Smooth muscle cell (in vitro differentiated cells): ENCODE measurements around the gene OSCAR. TPM values are rescaled to one million over a fixed set of nuclear protein-coding genes. Genes with fewer than 3 reads are reported as not detected.

Experiments
- DNase-seq: peaks from one replicate; lab custom pipeline; 2025; ENCODE audit not compliant: unreplicated experiment; lab: John Stamatoyannopoulos, UW
- H2AFZ ChIP-seq: fragments of 200-600 bp; sonication (generic); 2 replicates; pipeline ENCODE4 v1.6.0; 2016; ENCODE audit warnings: antibody characterized with exemption, low read depth, mild to moderate bottlenecking
- H3F3A ChIP-seq: fragments of 200-600 bp; sonication (generic); 2 replicates; pipeline ENCODE4 v1.6.0; 2017; ENCODE audit warnings: antibody characterized with exemption, low read depth
- H3K27ac ChIP-seq: fragments of 200-600 bp; sonication (generic); 2 replicates; pipeline ENCODE4 v1.5.1; 2016; ENCODE audit warnings: low read depth, mild to moderate bottlenecking
- H3K27me3 ChIP-seq: fragments of 200-600 bp; sonication (generic); 2 replicates; pipeline ENCODE4 v1.6.1; 2016; ENCODE audit warnings: low read depth, mild to moderate bottlenecking
- H3K36me3 ChIP-seq: fragments of 200-600 bp; sonication (generic); 2 replicates; pipeline ENCODE4 v1.5.1; 2016; ENCODE audit warnings: low read depth
- H3K4me1 ChIP-seq: fragments of 200-600 bp; sonication (generic); 2 replicates; pipeline ENCODE4 v1.5.1; 2016; ENCODE audit warnings: low read depth
- H3K4me2 ChIP-seq: fragments of 200-600 bp; sonication (generic); 2 replicates; pipeline ENCODE4 v1.6.0; 2016; ENCODE audit warnings: mild to moderate bottlenecking
- H3K4me3 ChIP-seq: fragments of 200-600 bp; sonication (generic); 2 replicates; pipeline ENCODE4 v1.5.1; 2016; ENCODE audit warnings: mild to moderate bottlenecking
- H3K79me2 ChIP-seq: fragments of 200-600 bp; sonication (generic); 2 replicates; pipeline ENCODE4 v1.6.0; 2016; ENCODE audit warnings: low read depth, mild to moderate bottlenecking
- H3K9ac ChIP-seq: fragments of 200-600 bp; sonication (generic); 2 replicates; pipeline ENCODE4 v1.6.0; 2016; ENCODE audit warnings: low read depth
- H3K9me3 ChIP-seq: fragments of 200-600 bp; sonication (generic); replicated peaks from 2 replicates; pipeline ENCODE4 v1.5.1; 2016; ENCODE audit warnings: low read depth
- H4K20me1 ChIP-seq: fragments of 200-600 bp; sonication (generic); 2 replicates; pipeline ENCODE4 v1.6.0; 2016; ENCODE audit warnings: low read depth
- CTCF ChIP-seq: fragments of 200-600 bp; sonication (generic); IDR thresholded peaks from 2 replicates; pipeline ENCODE4 v1.5.1; 2017; ENCODE audit warnings: borderline replicate concordance, mild to moderate bottlenecking, antibody characterized with exemption; ENCODE audit not compliant: insufficient read depth, poor library complexity, severe bottlenecking
- WGBS: methylation state at CpG from one replicate; pipeline ENCODE4 v1.1.7; 2016; ENCODE audit warnings: low lambda C conversion rate; 5-methylcytosine and 5-hydroxymethylcytosine counted together
- polyA plus RNA-seq: library from polyadenylated mRNA; unstranded; fragments of >200 nt; fragmentation: Nextera tagmentation; extraction: Ambion mirVana; gene quantifications from 2 replicates; pipeline ENCODE4 v1.2.1, GENCODE V29; 2016
- total RNA-seq: library from RNA; depleted of rRNA; stranded (reverse); fragments of >200 nt; gene quantifications from 2 replicates; pipeline ENCODE4 v1.2.3, GENCODE V29; 2014

OSCAR gene
- total and polyA plus RNA-seq, 2 experiments from 2014 or later = 0.90 TPM; not detected in 1

- Histone ChIP-seq H3F3A (no peaks in the 10 kb centered on the region), H3K27me3 (no peaks in the 10 kb centered on the region), H4K20me1 (peaks cover 34% of the 10 kb centered on the region), H3K36me3 (no peaks in the 10 kb centered on the region), H2AFZ (peak overlapping the region; percentile 10), H3K27ac (peak overlapping the region; percentile 18), H3K4me3 (peak overlapping the region; percentile 55), H3K79me2 (peaks cover 37% of the 10 kb centered on the region), H3K9ac (peak overlapping the region; percentile 1), H3K4me1 (peaks cover 12% of the 10 kb centered on the region), H3K9me3 (no peaks in the 10 kb centered on the region), H3K4me2 (peak overlapping the region; percentile 83)
- no peak for TF ChIP-seq CTCF
- no peak for DNase-seq
- 3% methylated on average over 30 of the region's 30 CpGs for WGBS
Measured at GRCh38 chr19:54136086-54136863, 35.7 kb upstream of the OSCAR start.

GRCh38 chr19:54133957-54134590, 33.5 kb upstream of the OSCAR start:
- no peak overlapping the region for H3K4me3 ChIP-seq
- no peaks in the 10 kb centered on the region for H3K9me3 ChIP-seq
- TF ChIP-seq CTCF = no peak
- WGBS = 61% methylated on average over 2 of the region's 2 CpGs
- no peak overlapping the region for H3K9ac ChIP-seq
- H3K36me3 ChIP-seq = no peaks in the 10 kb centered on the region
- H2AFZ ChIP-seq = no peak overlapping the region
- H3K79me2 ChIP-seq = peaks cover 15% of the 10 kb centered on the region
- no peak for DNase-seq
- H3F3A ChIP-seq = no peaks in the 10 kb centered on the region
- no peak overlapping the region for H3K27ac ChIP-seq
- no peak overlapping the region for H3K4me2 ChIP-seq
- H3K27me3 ChIP-seq = no peaks in the 10 kb centered on the region
- H3K4me1 ChIP-seq = peaks cover 6% of the 10 kb centered on the region
- peaks cover 12% of the 10 kb centered on the region for H4K20me1 ChIP-seq

- Histone ChIP-seq H3K4me3 (no peak overlapping the region), H3K9me3 (no peaks in the 10 kb centered on the region), H3K4me1 (no peaks in the 10 kb centered on the region), H3K27me3 (no peaks in the 10 kb centered on the region), H3K79me2 (peaks cover 8% of the 10 kb centered on the region), H2AFZ (no peak overlapping the region), H3K9ac (no peak overlapping the region), H3K27ac (no peak overlapping the region), H3K36me3 (no peaks in the 10 kb centered on the region), H3F3A (no peaks in the 10 kb centered on the region), H4K20me1 (peaks cover 5% of the 10 kb centered on the region), H3K4me2 (no peak overlapping the region)
- no peak for TF ChIP-seq CTCF
- WGBS = 98% methylated on average over 8 of the region's 10 CpGs
- DNase-seq = peak; percentile 60
Measured at GRCh38 chr19:54133312-54133956, 32.8 kb upstream of the OSCAR start.
